IPS DF 19.7 (cell line): ENCODE results near the gene ZNF385B.
A peak's percentile ranks its signal among the peaks of the same experiment; 100 is the strongest.

Experiments used
- DNase-seq: peaks from one replicate; pipeline ENCODE4 v3.0.0-alpha.2; 2013; ENCODE audit warnings: low read depth, low spot score

The ZNF385B gene

GRCh38 chr2:179446476-179447141 lies 414.8 kb downstream of the ZNF385B start:
- no peak for DNase-seq

- no peak for DNase-seq
These were observed 417.4 kb downstream of the ZNF385B start for GRCh38 chr2:179444056-179444455.

- DNase-seq, result peak; percentile 63
These were observed 418.2 kb downstream of the ZNF385B start for GRCh38 chr2:179443180-179443579.

- DNase-seq, result no peak
These were observed 419.2 kb downstream of the ZNF385B start for GRCh38 chr2:179442206-179442605.

GRCh38 chr2:179441551-179441950 lies 419.9 kb downstream of the ZNF385B start:
- no peak for DNase-seq

- DNase-seq, result no peak
These were observed 420.7 kb downstream of the ZNF385B start for GRCh38 chr2:179440642-179441251.

- DNase-seq, result no peak
These were observed 422.8 kb downstream of the ZNF385B start for GRCh38 chr2:179438654-179439053.

GRCh38 chr2:179437430-179437829 lies 424.0 kb downstream of the ZNF385B start:
- DNase-seq, result no peak

GRCh38 chr2:179435566-179435965 lies 425.8 kb downstream of the ZNF385B start:
- no peak for DNase-seq

GRCh38 chr2:179435000-179435399 lies 426.4 kb downstream of the ZNF385B start:
- no peak for DNase-seq

- DNase-seq, result no peak
These were observed 427.1 kb downstream of the ZNF385B start for GRCh38 chr2:179434357-179434756.

- DNase-seq, result no peak
These were observed 428.7 kb downstream of the ZNF385B start for GRCh38 chr2:179432751-179433150.

- DNase-seq, result no peak
These were observed 431.8 kb downstream of the ZNF385B start for GRCh38 chr2:179429597-179429996.

GRCh38 chr2:179429060-179429471 lies 432.3 kb downstream of the ZNF385B start:
- no peak for DNase-seq

GRCh38 chr2:179428649-179429048 lies 432.8 kb downstream of the ZNF385B start:
- DNase-seq, result no peak

- DNase-seq, result no peak
These were observed 434.3 kb downstream of the ZNF385B start for GRCh38 chr2:179427065-179427464.

- DNase-seq, result no peak
These were observed 436.8 kb downstream of the ZNF385B start for GRCh38 chr2:179424571-179424970.

GRCh38 chr2:179422037-179422643 lies 439.3 kb downstream of the ZNF385B start:
- no peak for DNase-seq

GRCh38 chr2:179417436-179417949 lies 443.9 kb downstream of the ZNF385B start:
- no peak for DNase-seq

- no peak for DNase-seq
These were observed 449.3 kb downstream of the ZNF385B start for GRCh38 chr2:179412112-179412511.

GRCh38 chr2:179410552-179411356 lies 450.7 kb downstream of the ZNF385B start:
- no peak for DNase-seq

- DNase-seq, result no peak
These were observed 457.8 kb downstream of the ZNF385B start for GRCh38 chr2:179403624-179404023.
